ENCODE results near the gene NDUFB3. TPM values are rescaled to one million over a fixed set of nuclear protein-coding genes. Genes with fewer than 3 reads are reported as not detected.
"Not testable (repeated sequence)": the region's sequence is repeated elsewhere in the genome, so short reads cannot be mapped to it uniquely, and the experiment has no call there.

The NDUFB3 gene
- total RNA-seq, 1 donor from 2014 or later, result 93.9 TPM

DNA sequence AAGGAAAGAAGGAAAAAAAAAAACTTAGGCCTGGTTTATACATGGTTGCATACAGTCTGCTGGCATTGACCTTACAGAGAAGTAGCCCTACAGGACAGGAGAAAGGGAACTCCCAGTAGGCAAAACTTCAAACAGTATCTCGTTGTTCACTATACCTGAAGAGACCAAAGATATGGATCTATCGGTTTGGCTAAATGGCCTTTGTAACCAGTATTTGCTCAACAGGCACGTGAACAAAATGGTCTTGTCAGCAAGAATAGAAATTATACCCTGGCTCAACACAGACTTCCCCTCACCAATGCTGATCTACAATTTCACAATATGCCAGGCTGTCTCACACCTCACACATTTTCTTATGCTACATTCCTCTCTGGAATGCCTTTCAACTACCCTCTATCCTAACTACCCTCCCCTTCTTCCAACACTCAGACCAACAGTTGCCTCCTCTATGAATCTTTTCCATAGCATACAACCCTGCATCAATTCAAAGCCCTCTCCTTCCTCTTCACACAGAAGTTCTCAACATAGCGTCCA lies 14.0 kb upstream of the NDUFB3 start:
- no peaks in the 10 kb centered on the region for H3K27me3 Mint-ChIP-seq (ENCODE audit: unreplicated experiment)
- H3K9me3 Mint-ChIP-seq (ENCODE audit: unreplicated experiment), result no peaks in the 10 kb centered on the region
- peaks cover 1% of the 10 kb centered on the region for H3K4me1 Mint-ChIP-seq (ENCODE audit: low read depth, unreplicated experiment)
- no peak for DNase-seq
- TF ChIP-seq, protein P1, sequence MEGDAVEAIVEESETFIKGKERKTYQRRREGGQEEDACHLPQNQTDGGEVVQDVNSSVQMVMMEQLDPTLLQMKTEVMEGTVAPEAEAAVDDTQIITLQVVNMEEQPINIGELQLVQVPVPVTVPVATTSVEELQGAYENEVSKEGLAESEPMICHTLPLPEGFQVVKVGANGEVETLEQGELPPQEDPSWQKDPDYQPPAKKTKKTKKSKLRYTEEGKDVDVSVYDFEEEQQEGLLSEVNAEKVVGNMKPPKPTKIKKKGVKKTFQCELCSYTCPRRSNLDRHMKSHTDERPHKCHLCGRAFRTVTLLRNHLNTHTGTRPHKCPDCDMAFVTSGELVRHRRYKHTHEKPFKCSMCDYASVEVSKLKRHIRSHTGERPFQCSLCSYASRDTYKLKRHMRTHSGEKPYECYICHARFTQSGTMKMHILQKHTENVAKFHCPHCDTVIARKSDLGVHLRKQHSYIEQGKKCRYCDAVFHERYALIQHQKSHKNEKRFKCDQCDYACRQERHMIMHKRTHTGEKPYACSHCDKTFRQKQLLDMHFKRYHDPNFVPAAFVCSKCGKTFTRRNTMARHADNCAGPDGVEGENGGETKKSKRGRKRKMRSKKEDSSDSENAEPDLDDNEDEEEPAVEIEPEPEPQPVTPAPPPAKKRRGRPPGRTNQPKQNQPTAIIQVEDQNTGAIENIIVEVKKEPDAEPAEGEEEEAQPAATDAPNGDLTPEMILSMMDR (IDR thresholded peaks at IDR 0.05; ENCODE audit: partially characterized antibody, unreplicated experiment), result no peak
- no peak overlapping the region for H3K4me3 Mint-ChIP-seq (ENCODE audit: unreplicated experiment)
- no peaks in the 10 kb centered on the region for H3K36me3 Mint-ChIP-seq (ENCODE audit: unreplicated experiment)
- no peak overlapping the region for H3K27ac Mint-ChIP-seq (ENCODE audit: unreplicated experiment)

- H3K36me3 Mint-ChIP-seq (ENCODE audit: unreplicated experiment), result no peaks in the 10 kb centered on the region
- H3K4me1 Mint-ChIP-seq (ENCODE audit: low read depth, unreplicated experiment), result peaks cover 1% of the 10 kb centered on the region
- H3K9me3 Mint-ChIP-seq (ENCODE audit: unreplicated experiment), result no peaks in the 10 kb centered on the region
- no peak overlapping the region for H3K4me3 Mint-ChIP-seq (ENCODE audit: unreplicated experiment)
- H3K27me3 Mint-ChIP-seq (ENCODE audit: unreplicated experiment), result no peaks in the 10 kb centered on the region
- TF ChIP-seq, protein P1 (IDR thresholded peaks at IDR 0.05; ENCODE audit: partially characterized antibody, unreplicated experiment), result no peak
- H3K27ac Mint-ChIP-seq (ENCODE audit: unreplicated experiment), result no peak overlapping the region
- DNase-seq, result no peak
Measured at GRCh38 chr2:201058914-201059313, 12.9 kb upstream of the NDUFB3 start.

DNA sequence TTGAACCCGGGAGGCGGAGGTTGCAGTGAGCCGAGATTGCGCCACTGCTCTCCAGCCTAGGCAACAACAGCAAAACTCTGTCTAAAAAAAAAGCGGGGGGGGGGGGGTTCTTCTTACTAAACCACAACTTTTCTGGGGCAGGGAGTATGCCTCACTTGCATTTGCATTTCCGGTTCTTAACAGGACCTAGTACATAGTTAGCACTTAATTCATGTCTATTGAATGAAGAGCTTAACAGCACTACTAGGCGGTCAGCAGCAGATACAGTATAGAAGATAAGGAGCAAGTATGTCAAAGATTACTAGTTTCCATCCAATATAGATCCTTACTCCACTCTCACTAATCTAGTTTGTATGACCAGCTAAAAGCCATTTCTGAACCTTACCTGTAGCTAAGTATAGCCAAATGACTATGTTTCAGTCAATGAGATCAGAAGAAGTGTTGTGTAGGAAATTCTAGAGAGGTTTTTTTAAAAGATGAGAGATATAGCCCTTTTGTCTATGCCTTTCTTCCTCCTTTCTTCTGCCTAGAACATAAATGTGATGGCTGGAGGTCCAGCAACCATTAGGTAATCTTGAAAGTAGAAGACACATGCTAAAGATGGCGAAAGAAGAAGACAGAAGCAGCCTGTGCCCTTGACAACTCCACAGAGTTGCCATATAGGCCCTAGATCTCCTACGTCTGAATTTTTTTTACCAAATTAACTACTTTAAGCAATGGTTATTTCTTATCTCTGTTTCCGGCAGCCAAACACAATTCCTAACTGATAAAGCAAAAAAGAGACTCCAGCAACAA lies 11.6 kb upstream of the NDUFB3 start:
- H3K9me3 Mint-ChIP-seq (ENCODE audit: unreplicated experiment), result no peaks in the 10 kb centered on the region
- peaks cover 1% of the 10 kb centered on the region for H3K4me1 Mint-ChIP-seq (ENCODE audit: low read depth, unreplicated experiment)
- H3K4me3 Mint-ChIP-seq (ENCODE audit: unreplicated experiment), result no peak overlapping the region
- no peaks in the 10 kb centered on the region for H3K27me3 Mint-ChIP-seq (ENCODE audit: unreplicated experiment)
- no peaks in the 10 kb centered on the region for H3K36me3 Mint-ChIP-seq (ENCODE audit: unreplicated experiment)
- no peak for DNase-seq
- H3K27ac Mint-ChIP-seq (ENCODE audit: unreplicated experiment), result no peak overlapping the region
- TF ChIP-seq, protein P1 (IDR thresholded peaks at IDR 0.05; ENCODE audit: partially characterized antibody, unreplicated experiment), result no peak

DNA sequence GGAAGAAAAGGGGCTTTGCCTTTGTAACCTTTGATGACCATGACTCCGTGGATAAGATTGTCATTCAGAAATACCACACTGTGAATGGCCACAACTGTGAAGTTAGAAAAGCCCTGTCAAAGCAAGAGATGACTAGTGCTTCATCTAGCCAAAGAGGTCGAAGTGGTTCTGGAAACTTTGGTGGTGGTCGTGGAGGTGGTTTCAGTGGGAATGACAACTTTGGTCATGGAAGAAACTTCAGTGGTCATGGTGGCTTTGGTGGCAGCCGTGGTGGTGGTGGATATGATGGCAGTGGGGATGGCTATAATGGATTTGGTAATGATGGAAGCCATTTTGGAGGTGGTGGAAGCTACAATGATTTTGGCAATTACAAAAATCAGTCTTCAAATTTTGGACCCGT lies 8.3 kb upstream of the NDUFB3 start:
- not testable (repeated sequence) for H3K4me1 Mint-ChIP-seq (ENCODE audit: low read depth, unreplicated experiment); DNase-seq; H3K36me3 Mint-ChIP-seq (ENCODE audit: unreplicated experiment); H3K27me3 Mint-ChIP-seq (ENCODE audit: unreplicated experiment); H3K27ac Mint-ChIP-seq (ENCODE audit: unreplicated experiment); H3K4me3 Mint-ChIP-seq (ENCODE audit: unreplicated experiment); H3K9me3 Mint-ChIP-seq (ENCODE audit: unreplicated experiment)

DNA sequence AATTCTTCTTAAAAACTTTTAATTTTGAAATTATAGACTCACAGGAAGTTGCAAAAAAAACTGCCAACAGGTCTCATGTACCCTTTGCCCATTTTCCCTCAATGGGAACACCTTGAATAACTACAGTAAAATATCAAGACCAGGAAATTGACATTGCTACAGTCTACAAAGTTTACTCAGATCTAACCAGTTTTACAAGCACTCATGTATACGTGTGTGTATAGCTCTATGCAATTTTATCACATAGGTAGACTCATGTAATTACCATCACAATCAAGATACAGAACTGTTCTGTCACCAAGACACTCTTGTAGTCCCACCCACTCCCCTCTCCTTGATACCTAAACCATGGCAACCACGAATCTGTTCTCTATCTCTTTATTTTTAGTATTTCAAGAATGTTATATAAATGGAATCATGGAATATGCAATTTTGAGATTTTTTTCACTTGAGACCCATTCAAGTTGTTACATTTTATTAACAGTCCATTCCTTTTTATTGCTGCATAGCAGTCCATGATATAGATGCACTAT lies 6.9 kb upstream of the NDUFB3 start:
- no peak for DNase-seq
- peaks cover 2% of the 10 kb centered on the region for H3K27me3 Mint-ChIP-seq (ENCODE audit: unreplicated experiment)
- H3K27ac Mint-ChIP-seq (ENCODE audit: unreplicated experiment), result no peak overlapping the region
- peaks cover 11% of the 10 kb centered on the region for H3K4me1 Mint-ChIP-seq (ENCODE audit: low read depth, unreplicated experiment)
- no peaks in the 10 kb centered on the region for H3K36me3 Mint-ChIP-seq (ENCODE audit: unreplicated experiment)
- TF ChIP-seq, protein P1 (IDR thresholded peaks at IDR 0.05; ENCODE audit: partially characterized antibody, unreplicated experiment), result no peak
- no peak overlapping the region for H3K4me3 Mint-ChIP-seq (ENCODE audit: unreplicated experiment)
- peaks cover 1% of the 10 kb centered on the region for H3K9me3 Mint-ChIP-seq (ENCODE audit: unreplicated experiment)

All from glutamatergic neuron (in vitro differentiated cells).